Erythroblast (primary cell): ENCODE measurements around the gene RUFY1.

Experiments used
- GATA1 ChIP-seq: IDR thresholded peaks from 2 replicates; pipeline ENCODE4 v1.6.1; 2011; ENCODE audit warnings: low read depth, mild to moderate bottlenecking, control low read depth, low read length, moderate library complexity
- POLR2A ChIP-seq: IDR thresholded peaks from 2 replicates; pipeline ENCODE4 v1.6.1; 2011; ENCODE audit warnings: mild to moderate bottlenecking, low read length

DNA sequence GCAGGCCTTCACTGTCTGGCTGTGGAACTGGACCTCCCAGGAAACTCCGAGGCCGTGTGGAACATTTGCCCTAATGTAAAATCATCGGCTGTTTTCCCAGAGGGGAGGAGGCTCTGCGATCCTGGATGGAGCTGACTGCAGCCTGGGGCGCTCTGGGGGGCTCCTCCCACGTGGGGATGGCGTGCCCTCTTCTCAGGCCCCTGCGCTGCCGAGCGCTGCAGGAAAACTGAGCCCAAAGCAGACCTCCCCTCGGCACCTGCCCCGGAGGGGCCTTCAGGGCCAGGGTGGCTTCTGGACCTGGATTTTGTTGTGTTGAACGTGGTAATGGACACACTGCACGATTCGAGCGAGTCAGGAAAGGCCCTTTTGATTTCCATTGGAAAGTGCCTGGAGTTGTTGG lies 49.2 kb downstream of the RUFY1 start:
- TF ChIP-seq POLR2A (no peak), GATA1 (no peak)
